Body of pancreas (tissue), 4 donors: ENCODE results near the gene RNF14. TPM values are rescaled to one million over a fixed set of nuclear protein-coding genes. Genes with fewer than 3 reads are reported as not detected.

Source experiments
- ATAC-seq: fragments of 150-250 bp; one replicate; pipeline ENCODE4 v1.9.1; 2016
- DNase-seq, 4 donors: peaks; one replicate each; pipeline ENCODE4 v3.0.0-alpha.2; 2019
- H3K27ac ChIP-seq, 4 donors: fragments of 200-600 bp; sonication (generic); 1 replicate in 3 of 4; 2 replicates in 1 of 4; pipeline versions ENCODE4 v1.5.1 to v1.6.1; 2016 to 2019; ENCODE audit warnings: mild to moderate bottlenecking in 1 of 4, mixed read lengths in 1 of 4, moderate library complexity in 1 of 4
- H3K27me3 ChIP-seq, 2 donors: fragments of 200-600 bp; sonication (generic); one replicate each; pipeline ENCODE4 v1.6.0; 2016; ENCODE audit warnings: mild to moderate bottlenecking in 1 of 2
- H3K36me3 ChIP-seq, 2 donors: fragments of 200-600 bp; sonication (generic); replicated peaks in 1 of 2; 2 replicates each; pipeline ENCODE4 v1.5.1; 2016; ENCODE audit warnings: low read depth in 2 of 2; ENCODE audit not compliant: insufficient read depth in 1 of 2
- H3K4me1 ChIP-seq: fragments of 200-600 bp; sonication (generic); one replicate; pipeline ENCODE4 v1.6.0; 2016
- H3K4me3 ChIP-seq, 2 donors: fragments of 200-600 bp; sonication (generic); 1 replicate in 1 of 2; 2 replicates in 1 of 2; pipeline ENCODE4 v1.5.1; 2016 to 2019
- H3K9me3 ChIP-seq, 3 donors: fragments of 200-600 bp; sonication (generic); 1 replicate in 2 of 3; 2 replicates in 1 of 3; pipeline ENCODE4 v1.5.1; 2016
- CTCF ChIP-seq, 7 experiments: fragments of 450-650 bp in 4 of 7; fragments of 200-600 bp in 3 of 7; sonication (generic) in 3 of 7; IDR thresholded peaks; one replicate each; pipeline ENCODE4 v1.5.1; 2016 to 2019; ENCODE audit warnings: antibody characterized with exemption in 7 of 7
- POLR2A ChIP-seq, 3 donors: fragments of 450-650 bp; IDR thresholded peaks; one replicate each; pipeline ENCODE4 v1.6.1; 2016; ENCODE audit warnings: antibody characterized with exemption in 3 of 3, mild to moderate bottlenecking in 2 of 3
- WGBS, 2 donors: methylation state at CpG; one replicate each; pipeline ENCODE4 v1.1.5; 2017; 5-methylcytosine and 5-hydroxymethylcytosine counted together
- intact Hi-C: fragments of 100-400 bp; cut with DNase I; formaldehyde crosslinking; loops from one replicate; pipeline ENCODE4 v1.15.1; 2023
- total RNA-seq, 2 donors: library from RNA; depleted of rRNA; stranded (reverse); fragments of >200 nt; gene quantifications; one replicate each; pipeline ENCODE4 v1.1.0, GENCODE V29; 2016

RNF14 gene
- total RNA-seq, 2 donors from 2014 or later, result 29.3 to 44.2 TPM

- peaks cover 3% of the 10 kb centered on the region for H3K4me1 ChIP-seq
These were observed 25.7 kb downstream of the RNF14 start for GRCh38 chr5:141994511-141995136.

DNA sequence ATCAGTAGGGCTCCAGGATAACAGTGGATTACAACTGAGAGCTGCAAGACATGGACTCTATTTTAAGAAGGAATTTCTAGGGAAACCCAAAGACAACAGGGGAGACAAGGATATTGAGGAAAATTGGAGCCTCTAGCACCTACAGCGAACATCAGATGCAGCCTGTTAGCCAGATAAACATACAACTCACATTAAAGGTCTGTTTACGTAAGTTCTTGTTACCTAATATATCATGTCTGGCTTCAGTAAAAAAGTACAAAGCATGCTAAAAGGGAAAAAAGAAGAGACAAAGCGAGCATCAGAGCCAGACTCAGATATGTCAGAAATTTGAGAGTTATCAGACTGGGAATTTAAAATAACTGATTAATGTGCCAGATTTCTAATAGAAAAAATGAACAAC, 26.8 kb downstream of the RNF14 start:
- Histone ChIP-seq H3K27me3 (no peaks in the 10 kb centered on the region), H3K27ac (no peak overlapping the region), H3K36me3 (peaks cover 0 to 7% of the 10 kb centered on the region in 2 donors), H3K4me3 (no peak overlapping the region), H3K9me3 (no peaks in the 10 kb centered on the region), H3K4me1 (peaks cover 3% of the 10 kb centered on the region)
- 95 to 100% methylated on average over 3 of the region's 3 CpGs for WGBS, 2 donors
- TF ChIP-seq POLR2A (IDR thresholded peaks at IDR 0.05), result no peak
- no peak for TF ChIP-seq CTCF (IDR thresholded peaks at IDR 0.05)
- ATAC-seq, result no peak
- intact Hi-C loops, result no loop called here
- no peak for DNase-seq

More at GRCh38 chr5:141994511-141995136, 25.7 kb downstream of the RNF14 start:
- Histone ChIP-seq H3K27ac (no peak overlapping the region), H3K4me3 (no peak overlapping the region), H3K27me3 (no peaks in the 10 kb centered on the region), H3K9me3 (no peaks in the 10 kb centered on the region), H3K36me3 (peaks cover 0 to 7% of the 10 kb centered on the region in 2 donors)
- DNase-seq (no peak), ATAC-seq (no peak)
- TF ChIP-seq CTCF (IDR thresholded peaks at IDR 0.05), result no peak
- TF ChIP-seq POLR2A (IDR thresholded peaks at IDR 0.05), result no peak
- intact Hi-C loops, result no loop called here
- WGBS, 2 donors, result 57 to 70% methylated on average over 4 of the region's 4 CpGs

GRCh38 chr5:141997358-141997960, 28.6 kb downstream of the RNF14 start:
- Histone ChIP-seq H3K4me3 (no peak overlapping the region), H3K36me3 (peaks cover 0 to 9% of the 10 kb centered on the region in 2 donors), H3K4me1 (peaks cover 2% of the 10 kb centered on the region), H3K27ac (no peak overlapping the region), H3K27me3 (no peaks in the 10 kb centered on the region), H3K9me3 (no peaks in the 10 kb centered on the region)
- TF ChIP-seq CTCF (IDR thresholded peaks at IDR 0.05) (no peak), POLR2A (IDR thresholded peaks at IDR 0.05) (no peak)
- 45 to 56% methylated on average over 6 of the region's 6 CpGs for WGBS, 2 donors
- intact Hi-C loops, result no loop called here
- ATAC-seq, result no peak
- no peak for DNase-seq

GRCh38 chr5:142000173-142000572, 31.3 kb downstream of the RNF14 start:
- Histone ChIP-seq H3K27me3 (no peaks in the 10 kb centered on the region), H3K4me3 (no peak overlapping the region), H3K27ac (no peak overlapping the region), H3K4me1 (no peaks in the 10 kb centered on the region), H3K36me3 (peaks cover 0 to 11% of the 10 kb centered on the region in 2 donors), H3K9me3 (no peaks in the 10 kb centered on the region)
- no peak for TF ChIP-seq POLR2A (IDR thresholded peaks at IDR 0.05)
- TF ChIP-seq CTCF (IDR thresholded peaks at IDR 0.05), result no peak
- DNase-seq (no peak), ATAC-seq (no peak)
- 45 to 46% methylated on average over 1 of the region's 1 CpG for WGBS, 2 donors
- intact Hi-C loops, result loop anchor here (10.0 kb wide), 1 partner anchor 145 kb away; no protein-coding TSS in a partner anchor
